Caco-2 (cell line): ENCODE results near the gene SLC43A1. TPM values are rescaled to one million over a fixed set of nuclear protein-coding genes. Genes with fewer than 3 reads are reported as not detected.
A peak's percentile ranks its signal among the peaks of the same experiment; 100 is the strongest.

Experiments used
- BruUV-seq: library from RNA; stranded (reverse); fragments of 400-500 nt; replicated peaks from 2 replicates; lab custom pipeline; 2021; lab: Mats Ljungman, UMichigan
- CTCF ChIA-PET: fragments of 300-600 bp; sonication (Branson Sonifier 250); formaldehyde crosslinking; loops from one replicate; lab custom pipeline; 2022; ENCODE audit warnings: antibody characterized with exemption; lab: Charles Lee
- POLR2A ChIA-PET: fragments of 300-600 bp; sonication (Branson Sonifier 250); formaldehyde crosslinking; loops from one replicate; lab custom pipeline; 2022; ENCODE audit warnings: antibody characterized with exemption; lab: Charles Lee
- DNase-seq, 2 experiments: peaks; one replicate each; pipeline versions ENCODE4 v3.0.0 to v3.0.0-alpha.2; 2020 to 2022
- H3K27me3 ChIP-seq: replicated peaks from 2 replicates; pipeline ENCODE4 v1.6.0; 2011; ENCODE audit warnings: low read length; ENCODE audit not compliant: control insufficient read depth, insufficient read depth
- H3K36me3 ChIP-seq: 2 replicates; pipeline ENCODE4 v1.5.1; 2011; ENCODE audit warnings: low read length; ENCODE audit not compliant: control insufficient read depth, insufficient read depth
- H3K4me1 ChIP-seq: fragments of 250-450 bp; sonication (Bioruptor Pico); 2 replicates; pipeline ENCODE4 v1.5.1; 2020; ENCODE audit warnings: mild to moderate bottlenecking
- H3K4me3 ChIP-seq: 2 replicates; pipeline ENCODE4 v1.5.1; 2011; ENCODE audit warnings: low read depth, mild to moderate bottlenecking, control low read depth, low read length
- H3K9me3 ChIP-seq: fragments of 250-450 bp; sonication (Bioruptor Pico); 2 replicates; pipeline ENCODE4 v1.5.1; 2020; ENCODE audit warnings: mild to moderate bottlenecking, moderate library complexity
- H3K27ac Mint-ChIP-seq: one replicate; pipeline ENCODE4 v1.8.0; 2022; ENCODE audit warnings: mixed read lengths; ENCODE audit not compliant: unreplicated experiment
- H3K27me3 Mint-ChIP-seq: one replicate; pipeline ENCODE4 v1.8.0; 2022; ENCODE audit warnings: mixed read lengths; ENCODE audit not compliant: insufficient read depth, unreplicated experiment
- H3K36me3 Mint-ChIP-seq: one replicate; pipeline ENCODE4 v1.8.0; 2022; ENCODE audit warnings: mild to moderate bottlenecking, mixed read lengths; ENCODE audit not compliant: insufficient read depth, unreplicated experiment
- H3K4me1 Mint-ChIP-seq: one replicate; pipeline ENCODE4 v1.8.0; 2022; ENCODE audit warnings: low read depth, mixed read lengths; ENCODE audit not compliant: unreplicated experiment
- H3K4me3 Mint-ChIP-seq: one replicate; pipeline ENCODE4 v1.8.0; 2022; ENCODE audit warnings: mild to moderate bottlenecking, moderate library complexity, mixed read lengths; ENCODE audit not compliant: unreplicated experiment
- H3K9me3 Mint-ChIP-seq: one replicate; pipeline ENCODE4 v1.8.0; 2022; ENCODE audit warnings: mixed read lengths; ENCODE audit not compliant: unreplicated experiment
- intact Hi-C: fragments of 100-400 bp; cut with micrococcal nuclease; formaldehyde crosslinking; loops from one replicate; pipeline ENCODE4 v1.10.0; 2022; ENCODE audit not compliant: unreplicated experiment
- total RNA-seq: library from RNA; stranded (reverse); gene quantifications from 2 replicates; pipeline ENCODE4 v1.2.3, GENCODE V29; 2022
- TF ChIP-seq, protein P1 (sequence below), 2 experiments: fragments of 200-600 bp in 1 of 2; IDR thresholded peaks; 1 replicate in 1 of 2; 2 replicates in 1 of 2; pipeline versions ENCODE4 v1.5.1 to v1.8.0; 2011 to 2022; ENCODE audit warnings: antibody characterized with exemption in 1 of 2, control low read depth in 1 of 2, inconsistent platforms in 1 of 2, low read depth in 1 of 2, low read length in 1 of 2, mild to moderate bottlenecking in 1 of 2, moderate library complexity in 1 of 2; ENCODE audit not compliant: insufficient read depth in 1 of 2, severe bottlenecking in 1 of 2, unreplicated experiment in 1 of 2

SLC43A1 gene
- total RNA-seq, 1 experiment from 2014 or later: 71.7 TPM

DNA sequence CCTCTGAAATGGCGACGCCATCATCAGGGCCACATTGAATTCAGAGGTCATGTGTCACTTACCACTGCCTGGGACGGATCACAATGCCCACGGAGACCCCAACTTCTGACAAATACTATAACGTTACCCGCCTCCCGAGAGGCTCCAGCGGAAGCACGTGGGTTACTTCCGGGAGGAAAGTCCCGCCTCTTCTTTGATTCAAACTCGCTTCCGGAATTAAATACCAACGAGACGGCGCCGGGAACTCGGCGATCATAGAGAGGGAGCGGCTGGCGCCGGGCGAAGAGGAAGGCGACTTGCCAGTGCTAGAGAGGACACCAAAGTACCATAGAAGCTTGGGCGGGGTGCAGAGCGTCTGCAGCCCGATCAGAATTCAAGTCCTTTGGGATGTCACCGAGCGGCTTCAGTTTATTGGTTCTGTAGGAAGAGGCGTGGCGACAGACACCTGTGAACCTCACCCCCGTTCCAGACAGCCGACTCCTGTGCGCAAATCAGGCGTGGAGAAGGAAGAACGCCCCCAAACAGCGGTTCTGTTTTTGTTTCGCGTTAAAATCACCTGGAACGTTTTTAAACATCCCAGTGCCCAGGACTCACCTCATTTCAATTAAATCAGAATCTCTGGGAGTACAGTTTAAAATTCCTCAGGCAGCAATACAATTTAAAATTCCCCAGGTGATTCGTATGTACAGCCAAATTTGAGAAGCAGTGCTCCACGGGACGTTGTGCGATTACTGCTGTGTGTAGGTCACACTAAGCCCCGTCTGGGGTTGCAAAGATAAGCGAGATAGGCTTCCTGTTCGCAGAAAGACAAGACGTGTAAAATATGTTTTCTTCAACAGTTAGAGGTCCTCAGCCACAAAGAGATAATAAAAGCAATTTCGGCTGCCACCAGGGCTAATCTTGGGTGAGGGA, 15.3 kb upstream of the SLC43A1 start, which contains the start of gene TIMM10:
TSS of gene TIMM10 (minus strand) at position 159 of the 912 bp plus-strand sequence. CDS start 565 bp downstream, outside the sequence.
- Mint-ChIP-seq H3K27ac (peak within 1 kb of the TSS; percentile 89), H3K36me3 (peaks cover 21% of the 10 kb centered on the region), H3K4me1 (peaks cover 22% of the 10 kb centered on the region), H3K27me3 (no peaks in the 10 kb centered on the region), H3K9me3 (no peaks in the 10 kb centered on the region), H3K4me3 (peak within 1 kb of the TSS; percentile 92)
- no peaks in the 10 kb centered on the region for H3K9me3 ChIP-seq
- H3K4me1 ChIP-seq: peaks cover 14% of the 10 kb centered on the region
- ChIA-PET POLR2A (interaction anchor here (0.5 to 1.0 kb wide), 4 partner anchors 13 to 73 kb away, joined by 3 to 5 read pairs (median 4); no protein-coding TSS in a partner anchor), CTCF (interaction anchor here (0.6 to 2.6 kb wide), 12 partner anchors 21 to 185 kb away, joined by 3 to 13 read pairs (median 4); partner anchors contain the start of gene UBE2L6)
- TSS peak; percentile 100 for BruUV-seq
- H3K36me3 ChIP-seq: no peaks in the 10 kb centered on the region
- TF ChIP-seq, protein P1, sequence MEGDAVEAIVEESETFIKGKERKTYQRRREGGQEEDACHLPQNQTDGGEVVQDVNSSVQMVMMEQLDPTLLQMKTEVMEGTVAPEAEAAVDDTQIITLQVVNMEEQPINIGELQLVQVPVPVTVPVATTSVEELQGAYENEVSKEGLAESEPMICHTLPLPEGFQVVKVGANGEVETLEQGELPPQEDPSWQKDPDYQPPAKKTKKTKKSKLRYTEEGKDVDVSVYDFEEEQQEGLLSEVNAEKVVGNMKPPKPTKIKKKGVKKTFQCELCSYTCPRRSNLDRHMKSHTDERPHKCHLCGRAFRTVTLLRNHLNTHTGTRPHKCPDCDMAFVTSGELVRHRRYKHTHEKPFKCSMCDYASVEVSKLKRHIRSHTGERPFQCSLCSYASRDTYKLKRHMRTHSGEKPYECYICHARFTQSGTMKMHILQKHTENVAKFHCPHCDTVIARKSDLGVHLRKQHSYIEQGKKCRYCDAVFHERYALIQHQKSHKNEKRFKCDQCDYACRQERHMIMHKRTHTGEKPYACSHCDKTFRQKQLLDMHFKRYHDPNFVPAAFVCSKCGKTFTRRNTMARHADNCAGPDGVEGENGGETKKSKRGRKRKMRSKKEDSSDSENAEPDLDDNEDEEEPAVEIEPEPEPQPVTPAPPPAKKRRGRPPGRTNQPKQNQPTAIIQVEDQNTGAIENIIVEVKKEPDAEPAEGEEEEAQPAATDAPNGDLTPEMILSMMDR (IDR thresholded peaks at IDR 0.05; ENCODE audit: insufficient read depth in 1 of 2, low read depth in 1 of 2, low read length in 1 of 2, severe bottlenecking in 1 of 2, unreplicated experiment in 1 of 2): no peak
- peak; percentile 97 to 99 for DNase-seq
- intact Hi-C loops: loop anchor here (1.0 kb wide), 5 partner anchors 21 to 181 kb away; partner anchors contain the start of genes MED19 and TMX2
- H3K27me3 ChIP-seq: no peaks in the 10 kb centered on the region
- H3K4me3 ChIP-seq: peak within 1 kb of the TSS; percentile 78

GRCh38 chr11:57530215-57530595, 14.7 kb upstream of the SLC43A1 start:
- peaks cover 14% of the 10 kb centered on the region for H3K4me1 ChIP-seq
- POLR2A ChIA-PET: interaction anchor here (0.9 to 1.0 kb wide), 2 partner anchors 13 to 17 kb away, joined by 3 to 5 read pairs; no protein-coding TSS in a partner anchor
- H3K4me3 ChIP-seq: peak overlapping the region; percentile 78
- TSS peak; percentile 75 for BruUV-seq
- H3K9me3 ChIP-seq: no peaks in the 10 kb centered on the region
- H3K27me3 ChIP-seq: no peaks in the 10 kb centered on the region
- TF ChIP-seq, protein P1 (IDR thresholded peaks at IDR 0.05; ENCODE audit: insufficient read depth in 1 of 2, low read depth in 1 of 2, low read length in 1 of 2, severe bottlenecking in 1 of 2, unreplicated experiment in 1 of 2): no peak
- CTCF ChIA-PET: interaction anchor here (0.6 to 2.6 kb wide), 9 partner anchors 22 to 185 kb away, joined by 3 to 13 read pairs (median 5); no protein-coding TSS in a partner anchor
- peak overlapping the region; percentile 89 for H3K27ac Mint-ChIP-seq
- no peaks in the 10 kb centered on the region for H3K27me3 Mint-ChIP-seq
- DNase-seq: no peak
- peaks cover 22% of the 10 kb centered on the region for H3K4me1 Mint-ChIP-seq
- H3K36me3 ChIP-seq: no peaks in the 10 kb centered on the region
- H3K9me3 Mint-ChIP-seq: no peaks in the 10 kb centered on the region
- H3K36me3 Mint-ChIP-seq: peaks cover 21% of the 10 kb centered on the region
- intact Hi-C loops: loop anchor here (1.0 kb wide), 3 partner anchors 22 to 182 kb away; partner anchors contain the start of genes MED19 and TMX2
- H3K4me3 Mint-ChIP-seq: peak overlapping the region; percentile 92

GRCh38 chr11:57529012-57529411, 13.5 kb upstream of the SLC43A1 start:
- Mint-ChIP-seq H3K27ac (no peak overlapping the region), H3K4me1 (peaks cover 22% of the 10 kb centered on the region), H3K27me3 (no peaks in the 10 kb centered on the region), H3K9me3 (no peaks in the 10 kb centered on the region), H3K36me3 (peaks cover 21% of the 10 kb centered on the region), H3K4me3 (no peak overlapping the region)
- intact Hi-C loops: no loop called here
- no peaks in the 10 kb centered on the region for H3K9me3 ChIP-seq
- no peaks in the 10 kb centered on the region for H3K36me3 ChIP-seq
- TF ChIP-seq, protein P1 (IDR thresholded peaks at IDR 0.05; ENCODE audit: insufficient read depth in 1 of 2, low read depth in 1 of 2, low read length in 1 of 2, severe bottlenecking in 1 of 2, unreplicated experiment in 1 of 2): no peak
- DNase-seq: no peak
- CTCF ChIA-PET: interaction anchor here (0.8 to 2.7 kb wide), 5 partner anchors 23 to 70 kb away, joined by 3 to 18 read pairs (median 8); no protein-coding TSS in a partner anchor
- POLR2A ChIA-PET: no interaction called here
- BruUV-seq: no TSS peak
- H3K27me3 ChIP-seq: no peaks in the 10 kb centered on the region
- H3K4me1 ChIP-seq: peaks cover 14% of the 10 kb centered on the region
- H3K4me3 ChIP-seq: no peak overlapping the region
